ENCODE measurements around the gene TMPRSS5.

TMPRSS5 gene

DNA sequence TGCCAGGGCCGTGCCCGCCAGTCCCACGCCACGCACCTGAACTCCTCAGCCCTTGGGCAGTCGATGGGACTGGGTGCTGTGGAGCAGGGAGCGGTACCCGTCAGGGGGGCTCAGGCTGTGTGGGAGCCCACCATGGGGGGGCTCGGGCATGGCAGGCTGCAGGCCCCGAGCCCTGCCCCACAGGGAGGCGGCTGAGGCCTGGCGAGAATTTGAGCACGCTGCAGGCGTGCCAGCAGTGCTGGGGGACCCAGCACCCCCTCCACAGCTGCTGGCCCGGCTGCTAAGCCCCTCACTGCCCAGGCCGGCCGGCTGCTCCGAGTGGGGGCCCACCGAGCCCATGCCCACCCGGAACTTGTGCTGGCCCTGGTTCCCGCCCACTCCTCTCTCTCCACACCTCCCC is 56.8 kb downstream of the TMPRSS5 start:
- no peaks in the 10 kb centered on the region for H3K36me3 ChIP-seq
- H3K4me1 ChIP-seq (ENCODE audit: control insufficient read depth in 1 of 2, insufficient read depth in 1 of 2, low read depth in 1 of 2, low read length in 1 of 2) = no peaks in the 10 kb centered on the region
- TF ChIP-seq, protein P1, sequence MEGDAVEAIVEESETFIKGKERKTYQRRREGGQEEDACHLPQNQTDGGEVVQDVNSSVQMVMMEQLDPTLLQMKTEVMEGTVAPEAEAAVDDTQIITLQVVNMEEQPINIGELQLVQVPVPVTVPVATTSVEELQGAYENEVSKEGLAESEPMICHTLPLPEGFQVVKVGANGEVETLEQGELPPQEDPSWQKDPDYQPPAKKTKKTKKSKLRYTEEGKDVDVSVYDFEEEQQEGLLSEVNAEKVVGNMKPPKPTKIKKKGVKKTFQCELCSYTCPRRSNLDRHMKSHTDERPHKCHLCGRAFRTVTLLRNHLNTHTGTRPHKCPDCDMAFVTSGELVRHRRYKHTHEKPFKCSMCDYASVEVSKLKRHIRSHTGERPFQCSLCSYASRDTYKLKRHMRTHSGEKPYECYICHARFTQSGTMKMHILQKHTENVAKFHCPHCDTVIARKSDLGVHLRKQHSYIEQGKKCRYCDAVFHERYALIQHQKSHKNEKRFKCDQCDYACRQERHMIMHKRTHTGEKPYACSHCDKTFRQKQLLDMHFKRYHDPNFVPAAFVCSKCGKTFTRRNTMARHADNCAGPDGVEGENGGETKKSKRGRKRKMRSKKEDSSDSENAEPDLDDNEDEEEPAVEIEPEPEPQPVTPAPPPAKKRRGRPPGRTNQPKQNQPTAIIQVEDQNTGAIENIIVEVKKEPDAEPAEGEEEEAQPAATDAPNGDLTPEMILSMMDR (IDR thresholded peaks at IDR 0.05) = no peak
- H3K4me3 ChIP-seq (ENCODE audit: low read depth in 1 of 2, low read length in 1 of 2) = no peak overlapping the region
- H3K9me3 ChIP-seq = no peaks in the 10 kb centered on the region
- no peak overlapping the region for H3K27ac ChIP-seq
- no peaks in the 10 kb centered on the region for H3K27me3 ChIP-seq

DNA sequence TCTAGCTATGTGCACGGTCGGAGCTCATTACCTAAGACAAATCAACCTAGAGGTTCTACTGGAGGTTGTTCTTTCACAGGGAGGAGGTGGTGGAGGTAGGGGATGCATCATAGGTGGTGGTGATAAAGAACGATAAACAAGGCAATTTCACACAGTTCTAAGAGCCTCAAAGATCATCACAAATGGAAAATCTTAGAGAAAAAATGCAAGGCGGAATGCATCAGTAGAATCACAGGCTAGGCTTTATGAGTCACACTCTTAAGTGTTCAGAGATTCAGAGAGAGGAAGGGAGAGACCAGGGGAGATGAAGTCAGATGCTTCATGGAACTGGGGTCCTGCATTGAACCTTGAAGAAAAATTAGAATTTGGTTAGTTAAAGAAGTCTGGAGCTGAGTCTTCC is 58.3 kb downstream of the TMPRSS5 start:
- no peaks in the 10 kb centered on the region for H3K4me1 ChIP-seq (ENCODE audit: control insufficient read depth in 1 of 2, insufficient read depth in 1 of 2, low read depth in 1 of 2, low read length in 1 of 2)
- TF ChIP-seq, protein P1 (IDR thresholded peaks at IDR 0.05) = no peak
- no peaks in the 10 kb centered on the region for H3K36me3 ChIP-seq
- H3K9me3 ChIP-seq = no peaks in the 10 kb centered on the region
- no peak overlapping the region for H3K4me3 ChIP-seq (ENCODE audit: low read depth in 1 of 2, low read length in 1 of 2)
- H3K27ac ChIP-seq = no peak overlapping the region
- no peaks in the 10 kb centered on the region for H3K27me3 ChIP-seq

DNA sequence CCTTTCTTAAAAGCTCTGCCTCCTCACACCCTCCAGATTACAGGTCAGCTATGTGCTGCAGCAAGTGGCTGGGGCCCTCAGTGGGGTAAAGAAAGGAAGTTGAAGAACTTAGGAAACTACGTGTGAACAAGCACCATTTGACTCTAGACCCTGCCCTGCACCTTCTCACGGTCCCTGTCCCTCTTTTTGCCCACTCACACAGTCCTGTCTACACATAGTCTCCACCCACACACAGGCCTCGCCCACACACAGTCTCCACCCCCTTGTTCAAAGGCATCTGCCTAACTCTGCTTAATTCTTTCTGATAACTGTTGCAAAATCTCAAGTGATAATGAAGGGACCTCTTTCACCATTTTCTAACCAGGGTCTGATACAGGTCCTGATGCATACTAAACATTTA is 59.0 kb downstream of the TMPRSS5 start:
- Histone ChIP-seq H3K27ac (no peak overlapping the region), H3K27me3 (no peaks in the 10 kb centered on the region), H3K4me3 (ENCODE audit: low read depth in 1 of 2, low read length in 1 of 2) (no peak overlapping the region), H3K36me3 (no peaks in the 10 kb centered on the region), H3K9me3 (no peaks in the 10 kb centered on the region), H3K4me1 (ENCODE audit: control insufficient read depth in 1 of 2, insufficient read depth in 1 of 2, low read depth in 1 of 2, low read length in 1 of 2) (no peaks in the 10 kb centered on the region)
- TF ChIP-seq, protein P1 (IDR thresholded peaks at IDR 0.05) = no peak

GRCh38 chr11:113645593-113646349 is 60.3 kb downstream of the TMPRSS5 start:
- H3K27ac ChIP-seq = no peak overlapping the region
- no peaks in the 10 kb centered on the region for H3K36me3 ChIP-seq
- H3K4me3 ChIP-seq (ENCODE audit: low read depth in 1 of 2, low read length in 1 of 2) = no peak overlapping the region
- no peaks in the 10 kb centered on the region for H3K27me3 ChIP-seq
- TF ChIP-seq, protein P1 (IDR thresholded peaks at IDR 0.05) = no peak
- H3K4me1 ChIP-seq (ENCODE audit: control insufficient read depth in 1 of 2, insufficient read depth in 1 of 2, low read depth in 1 of 2, low read length in 1 of 2) = no peaks in the 10 kb centered on the region
- no peaks in the 10 kb centered on the region for H3K9me3 ChIP-seq

GRCh38 chr11:113644605-113645004 is 61.5 kb downstream of the TMPRSS5 start:
- H3K4me1 ChIP-seq (ENCODE audit: control insufficient read depth in 1 of 2, insufficient read depth in 1 of 2, low read depth in 1 of 2, low read length in 1 of 2) = no peaks in the 10 kb centered on the region
- no peaks in the 10 kb centered on the region for H3K9me3 ChIP-seq
- H3K27ac ChIP-seq = no peak overlapping the region
- TF ChIP-seq, protein P1 (IDR thresholded peaks at IDR 0.05) = no peak
- H3K27me3 ChIP-seq = no peaks in the 10 kb centered on the region
- H3K4me3 ChIP-seq (ENCODE audit: low read depth in 1 of 2, low read length in 1 of 2) = no peak overlapping the region
- H3K36me3 ChIP-seq = no peaks in the 10 kb centered on the region
